PC-9 (cell line): Measurements from ENCODE around the gene DMAC2. TPM values are rescaled to one million over a fixed set of nuclear protein-coding genes. Genes with fewer than 3 reads are reported as not detected.
A peak's percentile ranks its signal among the peaks of the same experiment; 100 is the strongest.

Experiments used
- BruUV-seq: library from RNA; stranded (reverse); fragments of 400-500 nt; replicated peaks from 2 replicates; lab custom pipeline; 2021; lab: Mats Ljungman, UMichigan
- CTCF ChIA-PET: fragments of 300-600 bp; sonication (Branson Sonifier 250); formaldehyde crosslinking; loops from one replicate; lab custom pipeline; 2022; ENCODE audit warnings: antibody characterized with exemption; lab: Charles Lee
- POLR2A ChIA-PET: fragments of 300-600 bp; sonication (Branson Sonifier 250); formaldehyde crosslinking; loops from one replicate; lab custom pipeline; 2022; ENCODE audit warnings: antibody characterized with exemption; ENCODE audit not compliant: unreplicated experiment; lab: Charles Lee
- DNase-seq, 2 experiments: peaks; one replicate each; pipeline versions ENCODE4 v3.0.0 to v3.0.0-alpha.2; 2015 to 2022; ENCODE audit warnings: mixed read lengths in 1 of 2
- H2AFZ ChIP-seq: fragments of 200-600 bp; sonication (generic); 2 replicates; pipeline ENCODE4 v1.8.1; 2017; ENCODE audit warnings: antibody characterized with exemption
- H3F3A ChIP-seq: fragments of 200-600 bp; sonication (generic); 2 replicates; pipeline ENCODE4 v1.8.1; 2017; ENCODE audit warnings: antibody characterized with exemption, mild to moderate bottlenecking, low read depth; ENCODE audit not compliant: insufficient read depth
- H3K27ac ChIP-seq: fragments of 200-600 bp; sonication (generic); 2 replicates; pipeline ENCODE4 v1.6.1; 2016; ENCODE audit warnings: mixed run types
- H3K27me3 ChIP-seq: fragments of 200-600 bp; sonication (generic); 2 replicates; pipeline ENCODE4 v1.6.1; 2016; ENCODE audit warnings: low read depth, mixed run types; ENCODE audit not compliant: insufficient read depth
- H3K36me3 ChIP-seq: fragments of 200-600 bp; sonication (generic); 2 replicates; pipeline ENCODE4 v1.6.1; 2016; ENCODE audit warnings: low read depth, mixed run types
- H3K4me1 ChIP-seq: fragments of 200-600 bp; sonication (generic); replicated peaks from 2 replicates; pipeline ENCODE4 v1.6.1; 2016; ENCODE audit warnings: mixed run types; ENCODE audit not compliant: insufficient read depth
- H3K4me2 ChIP-seq: fragments of 200-600 bp; sonication (generic); 2 replicates; pipeline ENCODE4 v1.6.1; 2017; ENCODE audit warnings: mixed run types
- H3K4me3 ChIP-seq: fragments of 200-600 bp; sonication (generic); 2 replicates; pipeline ENCODE4 v1.6.1; 2016; ENCODE audit warnings: mixed run types
- H3K79me2 ChIP-seq: fragments of 200-600 bp; sonication (generic); 2 replicates; pipeline ENCODE4 v1.6.1; 2017; ENCODE audit warnings: low read depth, mixed run types
- H3K9me2 ChIP-seq: fragments of 200-600 bp; sonication (generic); 2 replicates; pipeline ENCODE4 v1.8.1; 2017; ENCODE audit warnings: mild to moderate bottlenecking; ENCODE audit not compliant: insufficient read depth
- H3K9me3 ChIP-seq: fragments of 200-600 bp; sonication (generic); 2 replicates; pipeline ENCODE4 v1.8.1; 2016; ENCODE audit warnings: low read depth; ENCODE audit not compliant: insufficient read depth
- H4K20me1 ChIP-seq: fragments of 200-600 bp; sonication (generic); 2 replicates; pipeline ENCODE4 v1.8.1; 2017; ENCODE audit not compliant: insufficient read depth
- EZH2 ChIP-seq: fragments of 200-600 bp; sonication (generic); IDR thresholded peaks from 2 replicates; pipeline ENCODE4 v1.8.0; 2017; ENCODE audit warnings: antibody characterized with exemption, low read depth
- intact Hi-C: fragments of 100-400 bp; cut with micrococcal nuclease; formaldehyde crosslinking; loops from one replicate; pipeline ENCODE4 v1.10.0; 2022; ENCODE audit not compliant: unreplicated experiment
- total RNA-seq: library from RNA; stranded (reverse); gene quantifications from 2 replicates; pipeline ENCODE4 v1.2.3, GENCODE V29; 2021
- TF ChIP-seq, protein P1 (sequence below): fragments of 200-600 bp; sonication (generic); conservative IDR thresholded peaks from 2 replicates; pipeline ENCODE4 v1.6.1; 2017; ENCODE audit warnings: mixed run types, antibody characterized with exemption, mild to moderate bottlenecking, moderate library complexity

DMAC2 gene
- total RNA-seq, 1 experiment from 2014 or later = 38.6 TPM

DNA sequence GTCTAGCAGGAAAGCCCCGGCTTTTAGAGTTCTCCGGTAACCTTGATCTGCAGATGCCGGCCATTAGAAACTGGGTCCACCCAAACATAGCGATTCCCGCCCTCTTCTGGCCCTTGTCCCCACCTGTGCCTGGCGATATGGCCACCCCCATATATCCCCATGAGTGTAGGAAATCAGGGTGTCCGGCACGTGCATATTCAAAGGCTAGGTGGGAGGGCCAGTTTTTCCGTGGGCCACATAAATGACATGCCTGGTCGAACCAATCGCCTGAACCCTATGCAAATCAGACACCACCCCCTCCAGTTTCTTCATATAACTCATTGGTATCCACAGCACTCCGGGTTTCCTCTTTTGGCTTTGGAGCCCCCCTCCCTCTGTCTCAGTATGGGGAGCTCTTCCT lies 40.6 kb upstream of the DMAC2 start:
- Histone ChIP-seq H3K4me1 (no peaks in the 10 kb centered on the region), H3K9me2 (no peaks in the 10 kb centered on the region), H3F3A (no peaks in the 10 kb centered on the region), H3K27ac (no peak overlapping the region), H3K9me3 (no peaks in the 10 kb centered on the region; the same call in 1 of the 2 replicates), H4K20me1 (no peaks in the 10 kb centered on the region), H3K27me3 (peaks cover 90% of the 10 kb centered on the region), H3K4me3 (no peak overlapping the region), H3K36me3 (no peaks in the 10 kb centered on the region), H3K79me2 (no peaks in the 10 kb centered on the region), H3K4me2 (no peak overlapping the region), H2AFZ (no peak overlapping the region)
- POLR2A ChIA-PET = no interaction called here
- BruUV-seq = no TSS peak
- TF ChIP-seq, protein P1, sequence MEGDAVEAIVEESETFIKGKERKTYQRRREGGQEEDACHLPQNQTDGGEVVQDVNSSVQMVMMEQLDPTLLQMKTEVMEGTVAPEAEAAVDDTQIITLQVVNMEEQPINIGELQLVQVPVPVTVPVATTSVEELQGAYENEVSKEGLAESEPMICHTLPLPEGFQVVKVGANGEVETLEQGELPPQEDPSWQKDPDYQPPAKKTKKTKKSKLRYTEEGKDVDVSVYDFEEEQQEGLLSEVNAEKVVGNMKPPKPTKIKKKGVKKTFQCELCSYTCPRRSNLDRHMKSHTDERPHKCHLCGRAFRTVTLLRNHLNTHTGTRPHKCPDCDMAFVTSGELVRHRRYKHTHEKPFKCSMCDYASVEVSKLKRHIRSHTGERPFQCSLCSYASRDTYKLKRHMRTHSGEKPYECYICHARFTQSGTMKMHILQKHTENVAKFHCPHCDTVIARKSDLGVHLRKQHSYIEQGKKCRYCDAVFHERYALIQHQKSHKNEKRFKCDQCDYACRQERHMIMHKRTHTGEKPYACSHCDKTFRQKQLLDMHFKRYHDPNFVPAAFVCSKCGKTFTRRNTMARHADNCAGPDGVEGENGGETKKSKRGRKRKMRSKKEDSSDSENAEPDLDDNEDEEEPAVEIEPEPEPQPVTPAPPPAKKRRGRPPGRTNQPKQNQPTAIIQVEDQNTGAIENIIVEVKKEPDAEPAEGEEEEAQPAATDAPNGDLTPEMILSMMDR = no peak
- DNase-seq = no peak
- CTCF ChIA-PET = no interaction called here
- intact Hi-C loops = no loop called here

DNA sequence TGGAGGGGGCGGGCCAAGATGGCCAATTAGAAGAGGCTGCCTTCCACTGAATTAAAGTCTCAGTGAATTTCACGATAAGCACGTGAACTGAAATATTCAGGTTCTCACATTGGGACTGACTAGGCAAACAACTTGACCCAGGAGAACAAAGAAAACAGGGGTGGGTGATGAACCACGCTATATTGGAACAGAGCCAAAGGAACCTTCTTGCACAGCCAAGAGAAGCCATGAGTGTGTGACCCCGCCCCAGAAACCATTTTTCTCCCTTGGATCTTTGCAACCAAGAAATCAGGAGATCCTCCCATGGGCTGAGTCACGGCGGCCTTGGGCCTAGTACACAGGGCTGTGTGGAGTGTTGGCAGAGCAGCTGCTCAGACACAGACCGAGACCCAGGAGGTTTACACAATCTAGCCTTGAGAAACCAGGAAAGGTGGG lies 40.1 kb upstream of the DMAC2 start:
- H3K9me3 ChIP-seq = no peaks in the 10 kb centered on the region; the same call in 1 of the 2 replicates
- H3K27ac ChIP-seq = no peak overlapping the region
- intact Hi-C loops = no loop called here
- H2AFZ ChIP-seq = no peak overlapping the region
- no peak overlapping the region for H3K4me2 ChIP-seq
- peaks cover 90% of the 10 kb centered on the region for H3K27me3 ChIP-seq
- H3K4me3 ChIP-seq = no peak overlapping the region
- no TSS peak for BruUV-seq
- ChIA-PET CTCF (no interaction called here), POLR2A (no interaction called here)
- peak in 1 of 2 experiments; percentile 4 for DNase-seq
- no peaks in the 10 kb centered on the region for H3K4me1 ChIP-seq
- H3K9me2 ChIP-seq = no peaks in the 10 kb centered on the region
- H3K36me3 ChIP-seq = no peaks in the 10 kb centered on the region
- H3K79me2 ChIP-seq = no peaks in the 10 kb centered on the region
- TF ChIP-seq, protein P1 = no peak
- TF ChIP-seq EZH2 = no peak
- no peaks in the 10 kb centered on the region for H3F3A ChIP-seq
- H4K20me1 ChIP-seq = no peaks in the 10 kb centered on the region

DNA sequence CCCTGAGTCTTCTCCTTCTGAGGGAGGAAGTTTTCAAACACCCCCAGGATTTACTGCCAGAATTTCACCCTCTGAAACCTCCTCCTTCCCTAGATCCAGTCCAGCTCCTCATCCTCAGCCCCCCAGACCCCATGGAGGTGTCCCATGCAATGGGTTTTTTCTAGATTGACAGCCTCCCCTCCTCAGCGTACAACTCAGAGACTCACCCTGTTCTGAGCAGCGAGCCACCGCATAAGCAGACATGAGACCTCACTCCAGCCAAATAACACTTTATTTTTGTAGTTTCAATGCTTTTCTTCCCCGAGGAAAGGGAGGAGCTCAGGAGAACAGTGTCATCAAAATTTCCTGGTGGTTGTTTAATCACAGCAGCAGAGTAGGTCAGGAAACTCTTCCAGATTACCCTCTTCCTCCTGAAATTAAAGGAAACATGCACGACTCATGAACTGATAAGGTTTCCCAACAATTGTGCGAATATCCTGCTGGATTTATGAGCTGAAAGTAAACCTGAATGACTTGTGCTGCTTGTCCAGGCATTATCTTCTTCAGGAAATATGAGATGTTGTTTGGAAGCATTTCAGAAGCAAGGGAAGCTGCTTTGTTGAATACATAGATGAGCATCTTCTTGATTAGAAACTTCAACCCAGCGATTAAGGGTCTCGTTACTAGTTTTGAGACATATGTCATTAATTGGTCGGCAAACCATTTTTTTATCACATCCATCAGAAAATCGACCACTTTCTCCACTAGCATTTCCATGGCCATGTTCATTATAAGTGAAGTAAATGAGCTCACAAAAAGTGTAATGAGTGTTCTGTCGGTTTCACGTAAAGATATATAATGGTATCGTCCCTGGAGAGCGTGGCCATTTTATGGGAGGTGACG lies 39.4 kb upstream of the DMAC2 start:
- Histone ChIP-seq H3K9me3 (no peaks in the 10 kb centered on the region; the same call in 1 of the 2 replicates), H3K4me2 (no peak overlapping the region), H3K9me2 (no peaks in the 10 kb centered on the region), H3F3A (no peaks in the 10 kb centered on the region), H4K20me1 (no peaks in the 10 kb centered on the region), H3K4me3 (no peak overlapping the region), H3K36me3 (no peaks in the 10 kb centered on the region), H3K27me3 (peaks cover 91% of the 10 kb centered on the region), H3K4me1 (no peaks in the 10 kb centered on the region), H3K27ac (no peak overlapping the region), H3K79me2 (no peaks in the 10 kb centered on the region), H2AFZ (no peak overlapping the region)
- no peak for TF ChIP-seq EZH2
- TF ChIP-seq, protein P1 = no peak
- intact Hi-C loops = no loop called here
- ChIA-PET POLR2A (no interaction called here), CTCF (no interaction called here)
- BruUV-seq = no TSS peak
- no peak for DNase-seq
